HG02610 (cell line): ENCODE measurements around the gene SLC5A6.
A peak's percentile ranks its signal among the peaks of the same experiment; 100 is the strongest.

Experiments used
- ATAC-seq: cut with Tn5 transposase; IDR thresholded peaks from one replicate; pipeline ENCODE4 v1.9.1; 2021; ENCODE audit warnings: mild to moderate bottlenecking, moderate library complexity; ENCODE audit not compliant: unreplicated experiment

The SLC5A6 gene

DNA sequence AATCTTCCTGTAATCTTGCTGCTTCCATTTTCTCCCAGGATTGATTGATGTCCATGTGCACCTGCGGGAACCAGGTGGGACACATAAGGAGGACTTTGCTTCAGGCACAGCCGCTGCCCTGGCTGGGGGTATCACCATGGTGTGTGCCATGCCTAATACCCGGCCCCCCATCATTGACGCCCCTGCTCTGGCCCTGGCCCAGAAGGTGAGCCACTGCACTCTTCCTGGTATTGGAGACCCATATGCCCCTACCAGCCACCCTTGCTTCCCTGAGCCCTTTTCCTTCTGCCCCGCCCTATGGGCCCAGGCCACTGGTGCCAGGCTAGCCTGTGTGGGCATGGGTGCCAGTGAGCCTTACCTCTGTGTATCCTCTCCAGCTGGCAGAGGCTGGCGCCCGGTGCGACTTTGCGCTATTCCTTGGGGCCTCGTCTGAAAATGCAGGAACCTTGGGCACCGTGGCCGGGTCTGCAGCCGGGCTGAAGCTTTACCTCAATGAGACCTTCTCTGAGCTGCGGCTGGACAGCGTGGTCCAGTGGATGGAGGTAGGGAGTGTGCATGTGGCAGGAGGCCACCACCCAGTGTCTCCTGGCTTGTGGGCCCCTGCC is 25.4 kb upstream of the SLC5A6 start:
- no peak for ATAC-seq

DNA sequence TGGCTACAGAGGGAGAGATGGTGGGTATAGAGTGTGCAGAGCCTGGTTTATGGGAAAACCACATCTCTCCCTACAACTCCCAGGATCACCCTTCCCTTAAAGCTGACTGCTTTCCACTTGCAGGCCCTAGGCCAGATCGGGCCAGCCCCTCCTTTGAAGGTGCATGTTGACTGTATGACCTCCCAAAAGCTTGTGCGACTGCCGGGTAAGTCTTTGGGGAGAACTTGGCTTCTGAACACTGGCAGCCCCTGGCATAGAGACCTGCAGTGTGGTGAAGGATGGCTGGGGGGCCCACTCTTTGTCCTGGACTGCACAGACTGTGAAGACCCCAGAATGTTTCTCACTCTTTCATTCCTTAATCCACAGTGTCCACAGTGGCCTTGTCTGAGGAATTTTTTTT is 24.6 kb upstream of the SLC5A6 start:
- no peak for ATAC-seq

DNA sequence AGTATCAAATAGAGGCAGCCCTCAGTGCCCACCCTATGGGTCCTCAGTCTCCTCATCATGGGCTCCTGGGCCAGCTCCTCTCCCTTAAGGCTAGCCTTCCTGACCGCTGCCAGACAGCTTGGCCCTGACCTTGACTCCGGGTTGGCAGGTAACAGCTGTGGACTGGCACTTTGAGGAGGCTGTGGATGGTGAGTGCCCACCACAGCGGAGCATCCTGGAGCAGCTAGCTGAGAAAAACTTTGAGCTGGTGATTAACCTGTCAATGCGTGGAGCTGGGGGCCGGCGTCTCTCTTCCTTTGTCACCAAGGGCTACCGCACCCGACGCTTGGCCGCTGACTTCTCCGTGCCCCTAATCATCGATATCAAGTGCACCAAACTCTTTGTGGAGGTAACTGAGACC is 24.1 kb upstream of the SLC5A6 start:
- ATAC-seq: no peak

DNA sequence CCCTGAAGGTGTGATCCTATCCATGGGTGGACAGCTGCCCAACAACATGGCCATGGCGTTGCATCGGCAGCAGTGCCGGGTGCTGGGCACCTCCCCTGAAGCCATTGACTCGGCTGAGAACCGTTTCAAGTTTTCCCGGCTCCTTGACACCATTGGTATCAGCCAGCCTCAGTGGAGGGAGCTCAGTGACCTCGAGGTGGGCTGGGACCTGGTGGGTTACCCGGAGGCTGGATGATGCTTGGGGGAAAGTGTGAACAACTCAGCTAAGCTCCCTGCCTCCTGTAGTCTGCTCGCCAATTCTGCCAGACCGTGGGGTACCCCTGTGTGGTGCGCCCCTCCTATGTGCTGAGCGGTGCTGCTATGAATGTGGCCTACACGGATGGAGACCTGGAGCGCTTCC is 21.3 kb upstream of the SLC5A6 start:
- ATAC-seq: no peak

DNA sequence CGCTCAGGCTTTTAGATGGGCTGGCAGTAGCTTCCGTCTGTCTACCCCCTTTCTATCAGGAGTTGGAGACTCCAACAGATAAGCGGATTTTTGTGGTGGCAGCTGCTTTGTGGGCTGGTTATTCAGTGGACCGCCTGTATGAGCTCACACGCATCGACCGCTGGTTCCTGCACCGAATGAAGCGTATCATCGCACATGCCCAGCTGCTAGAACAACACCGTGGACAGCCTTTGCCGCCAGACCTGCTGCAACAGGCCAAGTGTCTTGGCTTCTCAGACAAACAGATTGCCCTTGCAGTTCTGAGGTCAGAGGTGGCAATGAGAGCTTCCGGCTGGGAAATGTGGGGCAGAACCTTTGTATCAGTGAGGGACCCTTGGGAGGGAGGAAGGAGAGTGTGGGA is 19.9 kb upstream of the SLC5A6 start:
- no peak for ATAC-seq

DNA sequence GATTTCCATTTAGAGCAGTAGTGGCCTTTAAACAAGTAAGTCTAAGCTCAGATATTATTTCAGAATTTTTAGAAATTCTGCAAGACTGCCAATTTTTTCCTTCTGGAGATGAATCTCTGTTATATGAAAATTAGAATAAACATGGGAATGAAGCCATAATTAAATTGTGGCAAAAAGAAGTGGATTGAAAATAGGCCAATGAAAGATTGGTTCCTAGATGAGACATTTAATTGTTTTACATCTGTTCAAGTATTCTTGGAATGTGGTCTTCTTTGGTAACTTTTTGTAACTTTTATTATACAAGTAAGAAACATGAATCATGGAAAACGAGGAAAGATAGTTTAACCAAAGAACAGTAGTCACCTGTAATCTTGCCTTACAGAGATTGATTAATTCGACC is 15.4 kb upstream of the SLC5A6 start:
- no peak for ATAC-seq

DNA sequence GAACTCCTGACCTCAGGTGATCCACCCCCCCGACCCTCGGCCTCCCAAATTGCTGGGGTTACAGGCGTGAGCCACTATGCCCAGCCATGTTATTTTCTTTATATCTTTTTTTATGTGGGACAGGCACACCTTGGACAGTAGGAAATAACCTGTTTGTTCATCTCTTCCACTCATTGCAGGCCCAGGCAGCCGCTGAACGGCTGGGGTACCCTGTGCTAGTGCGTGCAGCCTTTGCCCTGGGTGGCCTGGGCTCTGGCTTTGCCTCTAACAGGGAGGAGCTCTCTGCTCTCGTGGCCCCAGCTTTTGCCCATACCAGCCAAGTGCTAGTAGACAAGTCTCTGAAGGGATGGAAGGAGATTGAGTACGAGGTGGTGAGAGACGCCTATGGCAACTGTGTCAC is 13.5 kb upstream of the SLC5A6 start:
- ATAC-seq: no peak

DNA sequence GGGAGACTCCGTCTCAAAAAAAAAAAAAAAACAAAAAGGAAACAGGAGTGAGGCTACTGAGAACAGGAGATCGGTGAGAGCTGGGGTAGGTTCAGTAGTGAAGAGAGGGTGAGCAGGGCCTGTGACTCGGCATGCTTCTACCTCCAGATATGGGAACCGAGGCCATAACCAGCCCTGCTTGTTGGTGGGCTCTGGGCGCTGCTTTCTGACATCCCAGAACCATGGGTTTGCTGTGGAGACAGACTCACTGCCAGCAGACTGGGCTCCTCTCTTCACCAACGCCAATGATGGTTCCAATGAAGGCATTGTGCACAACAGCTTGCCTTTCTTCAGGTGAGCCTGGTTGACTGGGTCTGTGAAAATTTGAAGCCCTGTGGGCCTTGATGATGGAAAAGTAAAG is 11.3 kb upstream of the SLC5A6 start:
- no peak for ATAC-seq

DNA sequence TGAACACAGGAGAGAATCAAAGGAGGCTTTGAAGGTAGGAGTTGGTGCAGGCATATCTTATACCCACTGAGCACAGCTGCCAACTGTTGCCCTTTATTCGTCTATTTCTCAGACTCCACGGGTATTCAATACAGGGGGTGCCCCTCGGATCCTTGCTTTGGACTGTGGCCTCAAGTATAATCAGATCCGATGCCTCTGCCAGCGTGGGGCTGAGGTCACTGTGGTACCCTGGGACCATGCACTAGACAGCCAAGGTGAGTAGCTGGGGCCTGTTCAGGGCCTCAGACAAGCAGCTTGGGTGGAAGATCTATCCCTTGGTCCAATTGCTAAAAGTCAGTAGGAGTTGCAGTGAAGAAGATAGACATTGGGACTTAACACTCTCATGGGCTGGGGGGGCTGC is 10.3 kb upstream of the SLC5A6 start:
- ATAC-seq: no peak

DNA sequence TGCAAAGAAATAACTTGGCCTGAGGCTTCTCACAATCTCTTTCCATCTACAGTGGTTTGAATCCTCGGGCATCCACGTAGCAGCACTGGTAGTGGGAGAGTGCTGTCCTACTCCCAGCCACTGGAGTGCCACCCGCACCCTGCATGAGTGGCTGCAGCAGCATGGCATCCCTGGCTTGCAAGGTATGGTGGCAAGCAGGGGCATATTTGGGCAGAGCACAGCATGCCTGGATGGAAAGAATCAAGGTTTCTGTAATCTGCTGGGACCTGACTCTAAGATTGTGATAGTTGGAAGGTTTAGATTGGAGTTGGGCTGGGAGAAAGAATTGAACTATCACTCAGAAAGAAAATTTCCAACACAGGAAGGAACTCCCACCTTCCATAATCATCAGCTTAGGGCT is 9.1 kb upstream of the SLC5A6 start:
- ATAC-seq: no peak

DNA sequence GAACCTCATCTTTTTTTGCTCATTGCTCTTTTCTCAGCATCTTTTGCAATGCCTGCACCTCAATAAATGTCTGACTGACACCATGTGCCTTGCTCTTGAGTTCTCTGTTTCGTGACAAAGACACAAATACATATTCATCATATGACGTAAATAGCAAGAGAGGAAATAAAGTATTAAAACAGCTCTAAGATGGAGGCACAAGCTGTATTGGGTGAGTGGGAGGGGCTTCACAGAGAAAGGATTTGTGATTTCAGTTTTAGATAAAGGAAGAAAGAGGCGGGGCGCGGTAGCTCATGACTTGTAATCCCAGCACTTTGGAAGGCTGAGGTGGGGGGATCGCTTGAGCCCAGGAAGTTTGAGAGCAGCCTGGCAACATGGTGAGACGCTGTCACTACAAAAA is 8.0 kb upstream of the SLC5A6 start:
- ATAC-seq: no peak

DNA sequence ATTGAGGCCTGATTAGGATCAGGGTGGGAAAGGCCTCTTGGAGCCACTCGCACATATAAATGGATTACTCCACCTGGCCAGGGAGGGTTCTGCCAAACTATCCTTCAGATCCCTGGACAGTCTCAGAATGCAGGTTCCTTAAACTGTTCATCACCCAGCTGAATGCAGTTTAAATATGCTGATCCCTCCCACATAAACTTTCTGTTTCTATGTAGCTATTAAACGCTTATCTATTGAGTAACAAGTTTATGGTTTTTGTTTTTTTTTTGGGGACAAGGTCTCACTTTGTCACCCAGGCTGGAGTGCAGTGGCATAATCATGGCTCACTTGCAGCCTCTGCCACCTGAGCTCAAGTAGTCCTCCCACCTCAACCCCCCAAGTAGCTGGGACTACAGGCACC is 7.0 kb upstream of the SLC5A6 start:
- no peak for ATAC-seq

DNA sequence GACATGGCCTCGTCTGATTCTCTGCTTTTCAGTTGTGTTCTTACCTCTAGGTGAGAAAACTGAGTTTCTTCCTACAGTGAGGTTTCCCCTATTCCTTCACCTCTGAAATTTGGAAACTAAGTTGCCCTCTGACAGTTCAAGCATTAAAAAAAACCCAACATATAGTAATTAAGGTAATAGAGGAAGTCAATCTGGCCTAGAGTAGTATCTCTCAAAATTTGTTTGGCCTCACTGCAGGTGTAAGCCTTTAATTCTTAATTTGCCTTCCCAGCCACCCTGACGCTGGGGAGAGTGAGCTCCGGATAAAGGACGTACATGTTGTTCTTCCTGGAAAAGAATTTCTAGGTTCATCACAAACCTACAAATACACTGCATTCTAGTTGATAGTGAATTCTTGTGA is 6.5 kb upstream of the SLC5A6 start:
- no peak for ATAC-seq

DNA sequence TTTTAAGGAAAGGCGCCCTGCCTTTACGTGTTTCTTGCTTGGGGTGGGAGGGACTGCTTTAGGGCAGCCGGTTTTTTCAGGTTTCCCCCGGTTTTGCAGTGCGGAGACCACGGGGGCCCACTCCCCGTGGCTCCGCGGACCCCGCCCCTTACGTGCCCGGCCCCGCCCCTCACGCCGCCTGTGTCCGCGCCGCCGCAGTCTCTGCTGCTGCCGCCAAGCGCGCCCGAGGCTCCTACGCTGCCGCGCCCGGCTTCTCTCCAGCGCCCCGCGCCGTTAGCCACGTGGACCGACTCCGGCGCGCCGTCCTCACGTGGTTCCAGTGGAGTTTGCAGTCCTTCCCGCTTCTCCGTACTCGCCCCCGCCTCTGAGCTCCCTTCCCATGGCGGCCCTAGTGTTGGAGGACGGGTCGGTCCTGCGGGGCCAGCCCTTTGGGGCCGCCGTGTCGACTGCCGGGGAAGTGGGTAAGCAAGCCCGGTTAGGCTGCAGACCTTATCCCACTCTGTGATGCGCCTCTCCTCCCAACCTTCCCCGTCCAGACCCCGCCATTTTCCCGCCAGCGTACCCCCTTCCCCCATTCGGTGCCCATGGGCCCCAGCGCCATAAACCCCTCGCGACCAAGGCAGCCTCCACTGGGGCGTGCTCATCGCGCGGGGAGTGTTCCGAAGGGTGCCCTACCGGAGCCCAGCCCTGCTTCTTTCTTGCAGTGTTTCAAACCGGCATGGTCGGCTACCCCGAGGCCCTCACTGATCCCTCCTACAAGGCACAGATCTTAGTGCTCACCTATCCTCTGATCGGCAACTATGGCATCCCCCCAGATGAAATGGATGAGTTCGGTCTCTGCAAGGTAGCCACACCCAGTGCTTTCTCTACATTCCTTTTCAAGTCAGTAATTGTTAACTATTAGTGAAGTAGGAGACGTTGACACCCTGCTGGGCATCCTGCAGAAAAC is 5.4 kb upstream of the SLC5A6 start, which contains the start of gene CAD:
CAD (plus strand) TSS at position 197 of the 949 bp plus-strand sequence; CDS start at position 380, 183 bp downstream.
- peak; percentile 76 for ATAC-seq

DNA sequence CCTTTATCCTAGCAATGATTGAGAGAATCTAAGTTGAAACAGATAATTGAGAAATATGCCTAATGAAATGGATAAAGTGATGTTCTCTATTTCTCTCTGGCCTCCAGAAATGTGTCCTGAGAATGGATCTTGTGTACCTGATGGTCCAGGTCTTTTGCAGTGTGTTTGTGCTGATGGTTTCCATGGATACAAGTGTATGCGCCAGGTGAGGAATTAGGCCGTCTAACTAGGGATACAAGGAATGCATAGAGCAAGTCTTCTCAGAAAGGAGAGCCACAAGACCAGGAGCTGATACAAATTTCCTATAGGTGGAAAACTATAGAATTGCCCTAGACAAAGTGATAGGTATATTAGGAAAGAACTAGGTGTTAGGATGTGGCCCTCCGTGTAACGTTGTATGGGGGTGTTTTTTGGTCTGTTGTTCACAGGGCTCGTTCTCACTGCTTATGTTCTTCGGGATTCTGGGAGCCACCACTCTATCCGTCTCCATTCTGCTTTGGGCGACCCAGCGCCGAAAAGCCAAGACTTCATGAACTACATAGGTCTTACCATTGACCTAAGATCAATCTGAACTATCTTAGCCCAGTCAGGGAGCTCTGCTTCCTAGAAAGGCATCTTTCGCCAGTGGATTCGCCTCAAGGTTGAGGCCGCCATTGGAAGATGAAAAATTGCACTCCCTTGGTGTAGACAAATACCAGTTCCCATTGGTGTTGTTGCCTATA is 4.5 kb upstream of the SLC5A6 start:
- no peak for ATAC-seq

DNA sequence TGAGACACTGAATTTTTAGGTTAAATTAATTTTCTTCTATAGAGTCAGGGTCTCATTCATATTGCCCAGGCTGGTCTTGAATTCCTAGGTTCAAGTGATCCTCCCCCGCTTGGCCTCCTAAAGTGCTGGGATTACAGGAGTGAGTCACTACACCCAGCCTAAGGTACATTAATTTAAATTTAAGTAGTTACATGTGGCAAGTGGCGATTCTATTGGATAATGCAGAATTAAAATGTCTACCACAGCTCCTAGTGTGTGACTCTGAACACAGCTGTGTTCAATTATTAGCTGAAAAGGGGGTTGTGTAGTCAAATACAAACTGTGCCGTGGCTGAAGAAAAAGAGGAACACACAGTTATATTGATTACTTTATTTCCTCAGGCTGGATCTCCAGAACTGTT is 2.9 kb upstream of the SLC5A6 start:
- ATAC-seq: no peak

DNA sequence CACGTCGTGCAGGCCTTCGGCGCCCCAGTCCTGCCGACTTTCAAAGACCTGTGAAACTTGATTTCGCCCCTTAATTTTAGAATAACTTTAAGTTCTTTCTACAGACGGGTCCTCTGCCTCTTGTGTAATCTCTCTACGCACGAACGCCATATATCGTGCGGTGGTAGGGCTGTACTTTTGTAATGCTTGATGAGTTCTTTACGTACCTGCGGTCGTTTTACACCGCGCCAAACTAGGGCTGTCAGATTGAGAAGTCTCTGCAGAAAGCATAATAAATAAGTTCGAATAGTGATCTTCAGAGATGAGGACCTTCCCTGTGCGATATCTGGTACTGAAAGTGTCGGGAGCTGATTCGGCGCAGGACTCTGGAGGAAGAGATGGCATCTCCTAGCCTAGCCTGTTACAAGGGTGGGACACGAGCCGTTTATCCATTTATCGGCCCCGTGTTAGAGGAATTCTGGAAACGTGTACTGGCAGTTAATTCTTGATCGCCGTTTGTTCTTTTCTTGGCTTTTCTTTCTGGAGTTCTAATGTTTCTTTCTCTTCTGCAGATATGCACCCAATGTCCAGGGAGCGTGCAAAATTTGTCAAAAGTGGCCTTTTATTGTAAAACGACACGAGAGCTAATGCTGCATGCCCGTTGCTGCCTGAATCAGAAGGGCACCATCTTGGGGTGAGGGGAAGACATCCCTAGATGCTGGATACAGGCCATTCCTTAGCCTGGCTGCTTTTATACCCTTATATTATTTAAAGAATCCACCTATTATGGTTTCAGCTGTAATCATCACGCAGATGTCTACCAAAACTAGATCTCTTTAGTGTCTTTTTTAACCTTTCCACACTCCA is 781 bp upstream of the SLC5A6 start:
- ATAC-seq: peak; percentile 7

DNA sequence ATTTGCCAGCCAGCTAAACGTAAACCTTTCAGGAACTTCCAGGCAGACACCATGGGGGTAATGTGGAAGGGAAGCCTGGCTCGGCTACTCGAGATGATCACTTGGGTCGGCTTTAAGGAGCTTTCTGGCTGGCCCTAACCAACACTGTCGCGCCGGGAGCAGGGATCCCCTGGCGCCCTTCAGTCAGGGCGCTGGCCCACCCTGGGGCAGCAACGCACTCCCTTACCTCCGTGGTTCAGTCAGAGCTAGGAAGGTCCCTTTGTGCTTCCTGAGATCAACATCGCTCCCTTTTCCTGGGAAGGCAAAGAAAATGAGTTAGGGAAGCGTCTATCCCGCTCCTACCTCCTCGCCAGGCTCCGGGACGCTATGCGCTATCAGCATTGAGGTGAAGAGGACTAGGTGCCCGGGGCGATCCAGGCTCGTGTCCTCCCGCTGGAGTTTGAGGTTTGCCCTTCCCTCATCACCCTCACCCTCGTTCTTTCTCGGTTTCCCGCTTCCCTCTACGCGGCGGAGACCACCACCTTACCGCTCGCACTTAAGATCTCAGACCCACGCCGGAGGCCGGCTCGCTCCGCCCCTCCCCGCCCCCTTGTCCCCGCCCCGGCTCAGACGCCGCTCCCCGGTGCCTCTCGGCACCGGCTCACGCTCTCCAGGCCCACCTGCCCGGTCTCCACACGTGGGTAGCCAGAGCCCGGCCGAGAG is 676 bp downstream of the SLC5A6 start:
- no peak for ATAC-seq

DNA sequence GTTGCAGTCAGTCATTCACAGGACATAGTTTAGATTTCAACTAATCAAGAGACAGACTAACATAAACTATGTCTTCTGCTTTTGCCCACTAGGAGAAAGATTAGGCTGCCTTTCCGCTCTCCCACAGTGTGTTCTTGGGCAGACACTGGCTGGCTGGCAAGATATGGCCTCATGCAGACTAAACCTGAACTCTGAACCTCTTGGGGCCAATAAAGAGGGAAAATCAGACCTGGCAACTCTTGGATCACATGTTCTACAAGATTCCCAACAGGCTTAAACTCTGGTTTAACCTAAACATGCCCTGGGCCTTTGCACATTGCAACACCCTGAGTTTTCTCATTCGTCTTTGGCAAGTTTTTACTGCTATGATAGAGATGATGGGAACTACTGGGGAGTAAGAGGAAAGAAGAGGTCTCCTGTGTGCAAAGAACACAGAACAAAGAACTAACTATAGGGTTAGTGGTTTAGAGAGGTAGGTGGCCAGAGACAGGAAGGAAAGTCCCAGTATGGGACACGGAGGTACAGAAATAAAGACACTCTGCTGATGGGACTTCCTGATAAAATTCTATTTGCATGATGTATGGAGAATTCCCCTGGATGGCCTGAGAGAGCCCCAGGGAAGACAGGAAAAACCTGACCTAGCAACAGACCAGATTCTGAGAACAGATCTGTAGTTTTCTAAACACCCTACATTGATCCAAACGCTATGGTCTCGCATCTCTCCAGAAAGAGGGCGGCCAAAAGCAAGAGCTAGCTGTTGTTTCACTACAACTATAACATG is 2.3 kb downstream of the SLC5A6 start:
- ATAC-seq: no peak
